TTC549 (cell line): ENCODE results near the gene PLS3.

Experiments
- FAIRE-seq: peaks from 2 replicates; lab custom pipeline; 2012; peaks lifted over from hg19 to GRCh38; lab: Jason Lieb, UNC

Gene PLS3

DNA sequence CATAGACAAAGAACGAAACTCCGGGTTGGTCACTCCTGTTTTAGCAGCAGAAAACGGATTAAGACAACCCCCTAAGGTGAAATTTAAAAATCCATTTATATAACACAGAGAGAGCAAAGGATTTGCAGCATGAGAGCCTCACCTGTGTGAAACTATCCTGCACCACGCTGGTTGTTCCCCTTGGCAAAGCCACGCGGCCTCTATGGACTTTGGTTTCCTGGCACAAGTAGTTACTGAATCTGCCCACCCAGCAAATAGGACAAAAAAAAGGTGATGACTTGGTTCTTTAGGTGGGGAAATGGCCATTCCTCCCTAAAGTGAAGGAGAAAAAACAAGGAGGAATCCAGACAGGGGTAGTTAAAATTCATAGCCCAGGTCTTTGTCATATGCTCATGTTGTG, 133.1 kb downstream of the PLS3 start:
- FAIRE-seq: no peak

GRCh38 chrX:115696039-115696438, 135.1 kb downstream of the PLS3 start:
- FAIRE-seq: no peak

GRCh38 chrX:115696939-115697338, 136.0 kb downstream of the PLS3 start:
- no peak for FAIRE-seq

- no peak for FAIRE-seq
These were observed 136.8 kb downstream of the PLS3 start for GRCh38 chrX:115697806-115698205.
